GM19239 (cell line): ENCODE results near the gene SPSB3.
A peak's percentile ranks its signal among the peaks of the same experiment; 100 is the strongest.

ENCODE experiments used
- DNase-seq: peaks from one replicate; pipeline ENCODE4 v3.0.0; 2011; ENCODE audit warnings: low spot score; ENCODE audit not compliant: insufficient read length
- FAIRE-seq: peaks from 2 replicates; lab custom pipeline; 2011; peaks lifted over from hg19 to GRCh38; lab: Jason Lieb, UNC

SPSB3 gene

DNA sequence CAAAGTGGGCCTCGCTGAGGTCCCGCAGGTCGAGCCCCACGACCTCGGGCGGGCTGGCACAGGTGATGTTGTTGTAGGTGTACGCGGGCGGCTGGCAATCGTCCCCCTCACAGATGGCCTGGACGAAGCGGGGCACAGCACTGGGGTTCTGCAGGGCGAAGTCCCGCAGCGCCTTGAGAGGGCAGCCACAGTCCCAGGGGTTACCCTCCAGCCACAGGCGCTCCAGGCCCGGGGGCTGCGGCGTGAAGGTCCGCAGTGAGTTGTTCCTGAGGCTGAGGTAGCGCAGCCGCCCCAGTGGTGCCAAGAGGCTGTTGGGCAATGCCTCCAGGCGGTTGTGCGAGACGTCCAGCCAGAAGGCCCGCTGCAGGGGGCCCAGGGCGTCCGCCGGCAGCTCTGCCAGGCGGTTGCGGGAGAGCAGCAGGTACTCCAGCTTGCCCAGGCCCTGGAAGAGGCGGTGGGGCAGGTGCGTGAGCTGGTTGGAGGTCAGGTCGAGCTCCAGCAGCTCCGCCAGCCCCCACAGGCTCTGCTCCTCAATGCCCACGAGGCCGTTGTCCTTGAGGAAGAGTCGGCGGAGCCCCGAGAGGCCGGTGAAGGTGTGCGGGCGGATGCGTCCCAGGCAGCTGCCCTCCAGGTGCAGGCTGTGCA is 8.4 kb upstream of the SPSB3 start:
- FAIRE-seq (no peak), DNase-seq (no peak)

DNA sequence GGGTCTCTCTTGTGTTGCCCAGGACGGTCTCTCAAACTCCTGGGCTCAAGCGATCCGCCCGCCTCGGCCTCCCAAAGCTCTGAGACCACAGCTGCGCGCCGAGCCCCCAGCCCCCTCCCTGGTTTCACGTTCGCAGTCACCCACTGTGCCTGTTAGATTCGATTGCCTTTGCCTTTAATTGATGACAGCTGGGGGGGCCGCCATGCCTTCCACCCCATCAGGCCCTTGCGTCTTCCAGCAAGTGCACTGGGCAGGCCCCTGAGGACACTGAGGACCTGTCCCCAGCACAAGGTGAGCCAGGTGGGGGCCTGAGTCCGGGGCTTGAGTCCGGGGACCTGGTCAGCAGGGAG is 7.9 kb upstream of the SPSB3 start:
- DNase-seq (no peak), FAIRE-seq (no peak)

DNA sequence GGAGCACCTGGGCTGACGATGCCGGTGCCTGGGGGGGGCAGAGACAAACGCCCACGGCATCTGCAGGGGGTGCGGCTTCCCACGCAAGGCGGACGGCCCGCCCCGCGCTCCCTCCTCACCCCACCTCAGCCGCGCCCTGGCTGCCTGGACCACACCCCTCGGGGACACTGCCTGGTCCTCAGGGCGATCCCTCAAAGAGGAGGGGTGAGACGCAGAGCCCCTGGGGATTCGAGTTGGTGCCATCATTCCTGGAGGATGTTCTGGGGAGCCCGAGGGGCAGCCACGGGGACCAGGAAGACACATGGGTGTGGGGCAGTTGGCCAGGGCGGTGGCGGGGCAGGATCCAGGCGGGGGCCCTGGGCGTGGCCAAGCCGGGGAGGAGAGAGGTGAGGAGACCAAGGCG is 7.3 kb upstream of the SPSB3 start:
- no peak for FAIRE-seq
- no peak for DNase-seq

DNA sequence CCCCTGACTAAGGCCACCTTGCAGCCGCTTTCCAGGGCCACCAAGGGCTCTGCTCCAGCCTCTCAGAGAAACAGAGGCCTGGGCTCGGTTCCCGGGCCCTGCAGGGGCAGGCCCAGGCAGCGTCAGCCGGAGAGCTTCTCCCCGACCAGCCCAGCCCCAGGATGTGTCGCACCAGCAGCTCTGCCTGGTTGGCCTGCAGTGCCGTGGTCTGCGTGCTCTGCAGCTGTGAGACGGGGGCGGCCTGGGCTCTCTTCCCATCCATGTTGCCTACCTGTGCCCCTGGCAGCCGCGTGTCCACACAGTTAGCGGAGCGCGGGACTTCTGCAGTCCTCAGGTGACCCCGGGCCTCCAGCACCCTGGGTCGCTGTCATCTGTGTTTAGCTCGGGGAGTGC is 6.3 kb upstream of the SPSB3 start:
- FAIRE-seq = no peak

GRCh38 chr16:1788095-1788707 is 5.8 kb upstream of the SPSB3 start:
- FAIRE-seq (no peak), DNase-seq (no peak)

More for the DNA sequence above, 6.3 kb upstream of the SPSB3 start:
- no peak for DNase-seq

DNA sequence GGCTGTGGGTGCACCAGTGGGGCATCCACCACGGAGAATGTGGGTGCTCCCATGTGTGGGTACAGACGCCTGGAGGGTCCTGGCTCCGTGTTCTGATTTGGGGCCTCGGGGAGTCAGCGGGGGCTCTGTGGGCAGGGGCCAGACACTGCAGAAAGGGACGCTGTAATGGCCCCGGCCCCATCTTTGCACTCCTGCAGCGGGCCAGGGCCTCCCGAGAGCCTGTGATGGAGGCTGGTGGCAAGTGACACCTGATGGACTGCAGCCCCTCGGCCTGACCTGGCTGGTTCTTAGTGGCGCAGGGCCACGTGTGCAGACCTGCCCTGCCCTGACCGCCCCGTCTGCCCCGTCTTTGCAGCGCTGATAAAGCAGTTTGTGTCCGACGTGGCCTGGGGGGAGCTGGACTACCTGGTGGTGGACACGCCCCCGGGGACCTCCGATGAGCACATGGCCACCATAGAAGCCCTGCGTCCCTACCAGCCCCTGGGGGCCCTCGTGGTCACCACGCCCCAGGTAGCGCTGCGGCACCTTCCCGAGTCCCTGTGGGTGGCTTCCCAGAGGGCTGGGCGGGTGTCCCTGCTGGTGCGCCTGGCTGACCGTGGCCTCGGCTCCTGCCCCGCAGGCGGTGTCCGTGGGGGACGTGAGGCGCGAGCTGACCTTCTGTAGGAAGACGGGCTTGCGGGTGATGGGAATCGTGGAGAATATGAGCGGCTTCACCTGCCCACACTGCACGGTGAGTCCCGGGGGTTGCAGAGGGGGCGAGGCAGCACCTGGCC is 5.1 kb upstream of the SPSB3 start:
- no peak for DNase-seq
- no peak for FAIRE-seq

- FAIRE-seq = no peak
These were observed 4.6 kb upstream of the SPSB3 start for GRCh38 chr16:1787056-1787321.

GRCh38 chr16:1786242-1787055 is 4.1 kb upstream of the SPSB3 start:
- no peak for DNase-seq
- no peak for FAIRE-seq

More at GRCh38 chr16:1787056-1787321, 4.6 kb upstream of the SPSB3 start:
- DNase-seq = no peak

DNA sequence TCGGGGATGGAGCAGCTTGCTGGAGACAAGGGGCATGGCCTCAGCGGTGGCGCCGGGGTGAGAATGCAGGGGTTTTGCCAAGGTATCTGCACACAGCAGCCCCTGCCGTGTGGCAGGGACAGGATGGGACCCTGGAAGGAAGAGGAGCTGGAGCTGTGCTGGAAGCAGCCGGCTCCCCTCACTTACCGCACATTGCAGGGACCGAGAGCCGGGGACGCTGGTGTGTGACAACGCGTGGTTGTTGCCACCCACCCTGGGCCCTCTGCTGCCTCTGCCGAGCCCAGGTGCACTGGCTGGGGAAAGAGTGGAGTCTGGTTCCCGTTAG is 3.4 kb upstream of the SPSB3 start:
- FAIRE-seq (no peak), DNase-seq (no peak)

DNA sequence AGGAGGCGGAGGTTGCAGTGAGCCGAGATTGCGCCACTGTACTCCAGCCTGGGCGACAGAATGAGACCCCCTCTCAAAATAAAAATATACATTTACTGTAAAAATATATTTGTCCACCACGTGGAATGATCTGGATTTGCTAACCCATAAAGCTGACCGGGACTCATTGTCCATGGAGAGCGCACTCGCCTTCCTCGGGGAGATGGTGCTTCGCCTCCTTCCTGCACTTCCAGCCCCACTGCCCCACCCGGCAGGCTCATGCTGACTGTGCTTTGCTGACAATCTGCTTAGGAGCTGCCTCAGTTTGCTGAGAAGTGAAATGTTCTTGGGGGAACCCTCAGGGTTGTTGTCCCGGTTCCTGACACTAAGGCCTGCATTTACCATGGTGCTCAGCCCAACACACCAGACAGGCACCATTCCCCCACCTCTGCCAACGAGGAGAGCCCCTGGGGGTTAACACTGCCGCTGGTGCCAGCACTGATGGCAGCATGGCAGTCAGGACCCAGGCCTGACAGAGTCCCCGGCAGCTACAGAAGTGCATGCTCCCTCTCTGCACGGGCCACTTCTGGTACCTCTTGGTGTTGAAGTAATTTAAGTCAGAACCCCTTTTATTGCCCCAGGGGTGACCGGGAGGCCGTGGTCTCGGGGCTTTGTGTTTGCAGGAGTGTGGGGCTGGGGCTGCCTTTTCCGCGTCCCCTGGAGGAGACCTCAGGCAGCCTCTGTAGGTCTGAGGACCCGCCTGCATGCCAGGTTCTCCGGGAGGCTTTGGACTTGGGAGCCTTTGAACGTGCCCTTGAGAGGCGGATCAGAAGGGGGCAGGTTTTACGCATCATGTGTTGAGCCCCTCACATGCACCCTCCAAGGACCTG is 2.8 kb upstream of the SPSB3 start:
- DNase-seq = no peak
- no peak for FAIRE-seq

DNA sequence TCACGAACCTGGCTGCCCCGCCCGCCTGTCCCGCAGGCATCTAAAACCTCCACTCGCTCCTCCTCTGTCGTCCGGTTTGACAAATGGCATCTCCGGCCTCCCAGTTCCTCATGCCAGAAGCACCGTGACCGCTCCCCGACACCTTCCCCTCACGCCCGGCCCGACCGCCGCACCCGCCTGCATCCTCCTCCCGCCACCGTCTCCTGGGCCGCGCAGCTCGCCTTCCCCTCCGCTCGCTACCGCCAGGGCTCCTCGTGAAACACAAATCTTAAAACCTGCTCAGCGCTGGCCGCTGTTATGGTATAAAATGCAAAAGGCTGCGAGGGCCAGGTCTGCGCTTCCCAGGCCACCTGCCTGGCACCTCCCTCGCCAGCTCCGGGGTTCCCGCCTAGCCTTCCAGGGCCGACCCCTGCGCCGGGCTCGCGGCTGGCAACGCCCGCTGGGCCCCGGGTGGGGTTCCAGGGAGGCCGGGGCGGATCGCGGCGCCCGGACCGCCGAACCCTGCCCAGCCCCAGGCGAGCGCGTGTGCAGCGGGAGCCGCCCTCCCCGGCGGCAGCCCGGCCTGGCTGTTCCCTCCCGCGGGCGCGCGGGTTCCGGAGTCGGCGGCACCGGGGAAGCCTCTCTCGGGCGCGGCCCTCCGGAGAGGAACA is 488 bp downstream of the SPSB3 start:
- FAIRE-seq (peak; percentile 42), DNase-seq (no peak)

DNA sequence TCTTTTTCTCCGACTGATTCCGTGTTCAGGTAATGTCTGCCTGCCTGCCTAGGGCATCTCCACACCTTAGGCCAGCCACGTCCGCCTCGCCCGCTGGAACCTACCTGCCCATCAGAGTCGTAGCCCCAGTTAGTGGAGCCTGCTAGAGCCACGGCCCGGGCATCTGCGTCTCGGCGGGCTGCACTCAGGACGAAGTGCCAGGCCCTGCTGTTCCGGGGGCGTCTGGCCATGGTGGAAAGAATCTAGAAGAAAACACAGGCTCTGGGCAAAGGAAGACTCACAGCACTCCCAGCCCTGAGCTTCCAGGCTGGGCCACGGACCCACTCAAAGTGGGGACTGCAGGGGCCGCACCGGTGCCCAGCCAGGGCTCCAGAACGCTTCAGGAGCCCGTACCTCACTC is 1.1 kb downstream of the SPSB3 start:
- FAIRE-seq = no peak
- no peak for DNase-seq

DNA sequence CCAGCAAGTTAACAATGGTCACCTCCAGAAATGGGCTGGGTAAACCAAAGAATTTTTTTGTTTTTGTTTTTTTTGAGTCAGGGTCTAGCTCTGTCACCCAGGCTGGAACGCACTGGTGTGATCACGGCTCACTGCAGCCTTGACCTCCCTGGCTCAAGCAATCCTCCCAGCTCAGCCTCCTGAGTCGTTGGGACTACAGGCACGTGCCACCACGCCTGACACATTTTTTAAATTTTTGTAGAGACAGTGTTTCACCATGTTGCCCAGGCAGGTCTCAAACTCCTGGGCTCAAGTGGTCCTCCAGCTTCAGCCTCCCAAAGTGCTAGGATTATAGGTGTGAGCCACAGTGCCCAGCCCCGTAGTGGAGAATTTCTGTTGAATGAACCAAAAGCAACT is 1.7 kb downstream of the SPSB3 start:
- no peak for DNase-seq
- no peak for FAIRE-seq

GRCh38 chr16:1779741-1780676 is 2.4 kb downstream of the SPSB3 start:
- DNase-seq = no peak

GRCh38 chr16:1779234-1779701 is 3.1 kb downstream of the SPSB3 start:
- DNase-seq = no peak
- FAIRE-seq = no peak

More at GRCh38 chr16:1779741-1780676, 2.4 kb downstream of the SPSB3 start:
- no peak for FAIRE-seq

DNA sequence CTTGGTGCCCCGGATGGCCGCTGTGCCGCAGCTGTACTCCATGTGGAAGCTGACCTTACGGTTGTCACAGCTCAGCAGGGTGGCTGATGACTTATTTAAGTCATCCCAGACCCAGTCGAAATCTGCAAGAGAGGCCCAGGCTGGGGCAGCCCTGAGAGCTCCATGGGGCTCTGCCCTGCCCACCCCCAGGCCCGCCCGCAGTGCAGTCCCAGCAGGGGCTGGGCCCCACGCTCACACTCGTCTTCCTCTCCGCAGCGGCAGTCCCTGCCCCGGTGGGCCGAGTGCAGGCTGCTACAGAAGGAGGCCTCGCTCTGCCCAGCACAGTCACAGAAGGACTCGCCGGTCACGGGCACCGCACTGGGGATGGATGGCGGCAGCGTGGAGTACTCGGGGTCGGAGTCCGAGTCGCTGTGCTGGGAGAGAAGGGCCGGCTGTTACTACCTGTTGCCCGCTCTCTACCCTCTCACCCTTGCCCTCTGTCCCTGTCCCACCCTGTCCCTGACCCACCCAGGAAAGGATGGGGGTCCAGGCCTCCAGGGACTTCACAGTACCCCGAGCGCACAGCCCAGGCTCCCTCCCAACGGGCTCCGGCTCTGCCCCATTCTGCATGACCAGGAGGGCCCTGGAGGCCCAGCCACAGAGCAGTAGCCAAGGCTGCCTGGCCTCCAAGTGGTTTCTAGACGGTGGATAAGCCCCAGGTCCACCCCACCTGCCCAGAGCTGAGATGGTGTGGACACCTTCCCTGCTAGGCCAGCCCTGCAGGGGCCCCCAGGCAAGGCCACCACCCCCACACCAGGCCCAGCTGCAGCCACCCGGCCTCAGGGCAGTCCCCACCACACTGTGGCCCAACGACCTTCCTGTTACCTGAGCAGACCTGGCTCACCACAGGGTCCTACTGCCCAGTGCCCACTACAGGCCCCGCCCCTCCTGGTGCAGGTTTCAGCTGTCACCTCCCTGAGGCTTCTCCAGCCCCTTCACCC is 3.9 kb downstream of the SPSB3 start:
- DNase-seq (no peak), FAIRE-seq (no peak)
